HCT116 (cell line): ENCODE measurements around the gene NONO. TPM values are rescaled to one million over a fixed set of nuclear protein-coding genes. Genes with fewer than 3 reads are reported as not detected.

Experiments
- ATAC-seq: fragments of 200-7000 bp; cut with Tn5 transposase; 2 replicates; pipeline ENCODE4 v1.9.1; 2020; ENCODE audit warnings: mild to moderate bottlenecking, moderate library complexity
- BruUV-seq: library from RNA; stranded (reverse); fragments of 400-500 nt; replicated peaks from 2 replicates; lab custom pipeline; 2021; lab: Mats Ljungman, UMichigan
- CTCF ChIA-PET: fragments of 300-600 bp; sonication (Branson Sonifier 250); formaldehyde crosslinking; loops from one replicate; lab custom pipeline; 2021; ENCODE audit warnings: antibody characterized with exemption; lab: Charles Lee
- POLR2A ChIA-PET: fragments of 300-600, 350-600 bp; sonication (Branson Sonifier 250); formaldehyde crosslinking; loops from one replicate; lab custom pipeline; 2021; ENCODE audit warnings: antibody characterized with exemption; lab: Charles Lee
- RAD21 ChIA-PET, 2 experiments: fragments of 300-600 bp; sonication (Branson Sonifier 250); formaldehyde crosslinking; loops; one replicate each; lab custom pipeline; 2023; ENCODE audit warnings: low total read pairs in 2 of 2; ENCODE audit not compliant: uncharacterized antibody in 2 of 2, unreplicated experiment in 2 of 2, low non-redundant PET in 1 of 2; lab: Charles Lee
- DNase-seq: peaks from one replicate; pipeline ENCODE4 v3.0.0-alpha.2; 2010; ENCODE audit warnings: low read depth, low spot score
- H2AFZ ChIP-seq: fragments of 200-600 bp; shearing (Covaris generic), sonication (generic); 2 replicates; pipeline ENCODE4 v1.6.1; 2017; ENCODE audit warnings: low read depth, mixed run types, mixed read lengths, antibody characterized with exemption, low read length; ENCODE audit not compliant: poor library complexity, severe bottlenecking
- H3K27ac ChIP-seq: 2 replicates; pipeline ENCODE4 v1.5.1; 2012; ENCODE audit warnings: low read depth, low read length
- H3K27me3 ChIP-seq: fragments of 200-600 bp; sonication (generic); 2 replicates; pipeline ENCODE4 v1.6.1; 2016; ENCODE audit warnings: mixed run types, low read length, mixed read lengths; ENCODE audit not compliant: insufficient read depth
- H3K36me3 ChIP-seq, 2 experiments: fragments of 200-500 bp in 1 of 2; fragments of 200-600 bp in 1 of 2; sonication (Bioruptor generic) in 1 of 2; sonication (generic) in 1 of 2; 2 replicates each; pipeline versions ENCODE4 v1.5.1 to v1.6.1; 2014 to 2016; ENCODE audit warnings: low read length in 2 of 2, inconsistent platforms in 1 of 2, mixed read lengths in 1 of 2, mixed run types in 1 of 2; ENCODE audit not compliant: insufficient read depth in 2 of 2, control insufficient read depth in 1 of 2
- H3K4me1 ChIP-seq, 2 experiments: fragments of 200-600 bp in 1 of 2; sonication (generic) in 1 of 2; 2 replicates each; pipeline versions ENCODE4 v1.5.1 to v1.6.1; 2012 to 2017; ENCODE audit warnings: low read length in 2 of 2, inconsistent platforms in 1 of 2, mild to moderate bottlenecking in 1 of 2, mixed read lengths in 1 of 2, mixed run types in 1 of 2, moderate library complexity in 1 of 2; ENCODE audit not compliant: insufficient read depth in 2 of 2, control insufficient read depth in 1 of 2
- H3K4me2 ChIP-seq: fragments of 200-600 bp; sonication (generic); 2 replicates; pipeline ENCODE4 v1.6.1; 2017; ENCODE audit warnings: mixed run types, low read length, mixed read lengths
- H3K4me3 ChIP-seq, 2 experiments: fragments of 200-600 bp in 1 of 2; sonication (generic) in 1 of 2; replicated peaks in 1 of 2; 2 replicates each; pipeline ENCODE4 v1.5.1; 2011 to 2016; ENCODE audit warnings: low read length in 2 of 2, control low read depth in 1 of 2, low read depth in 1 of 2, mild to moderate bottlenecking in 1 of 2, mixed read lengths in 1 of 2, mixed run types in 1 of 2
- H3K79me2 ChIP-seq: fragments of 200-600 bp; sonication (generic); 2 replicates; pipeline ENCODE4 v1.6.1; 2017; ENCODE audit warnings: mild to moderate bottlenecking, mixed run types, low read length, moderate library complexity, mixed read lengths; ENCODE audit not compliant: insufficient read depth
- H3K9ac ChIP-seq: fragments of 200-600 bp; sonication (generic); 2 replicates; pipeline ENCODE4 v1.6.1; 2016; ENCODE audit warnings: low read length, mixed read lengths
- H3K9me2 ChIP-seq: fragments of 200-600 bp; sonication (generic), shearing (Covaris generic); 2 replicates; pipeline ENCODE4 v1.6.1; 2017; ENCODE audit warnings: mixed run types, mild to moderate bottlenecking, moderate library complexity; ENCODE audit not compliant: insufficient read depth
- H3K9me3 ChIP-seq, 2 experiments: fragments of 200-500 bp in 1 of 2; fragments of 200-600 bp in 1 of 2; sonication (Bioruptor generic) in 1 of 2; sonication (generic) in 1 of 2; 2 replicates each; pipeline ENCODE4 v1.6.1; 2014 to 2017; ENCODE audit warnings: low read length in 2 of 2, mixed read lengths in 2 of 2, inconsistent platforms in 1 of 2, low read depth in 1 of 2, mild to moderate bottlenecking in 1 of 2, mixed run types in 1 of 2, moderate library complexity in 1 of 2; ENCODE audit not compliant: control insufficient read depth in 1 of 2, insufficient read depth in 1 of 2
- H4K20me1 ChIP-seq: fragments of 200-600 bp; sonication (generic), shearing (Covaris generic); 2 replicates; pipeline ENCODE4 v1.6.1; 2017; ENCODE audit warnings: mixed run types, mild to moderate bottlenecking, moderate library complexity; ENCODE audit not compliant: insufficient read depth
- ATF3 ChIP-seq: IDR thresholded peaks from 2 replicates; pipeline ENCODE4 v1.6.1; 2012
- EGR1 ChIP-seq: IDR thresholded peaks from 2 replicates; pipeline ENCODE4 v1.6.1; 2012; ENCODE audit warnings: low read depth
- ELF1 ChIP-seq: IDR thresholded peaks from 2 replicates; pipeline ENCODE4 v1.6.1; 2012; ENCODE audit warnings: low read depth, borderline replicate concordance
- EZH2 ChIP-seq: fragments of 200-600 bp; sonication (generic); IDR thresholded peaks from 2 replicates; pipeline ENCODE4 v1.6.1; 2017; ENCODE audit warnings: antibody characterized with exemption, mixed run types
- MAX ChIP-seq: IDR thresholded peaks from 2 replicates; pipeline ENCODE4 v1.6.1; 2012
- RAD21 ChIP-seq: IDR thresholded peaks from 2 replicates; pipeline ENCODE4 v1.6.1; 2012; ENCODE audit warnings: low read depth, mild to moderate bottlenecking
- SIN3A ChIP-seq: IDR thresholded peaks from 2 replicates; pipeline ENCODE4 v1.6.1; 2012; ENCODE audit warnings: low read depth
- TCF7L2 ChIP-seq: IDR thresholded peaks from 2 replicates; pipeline ENCODE4 v1.7.0; 2011; ENCODE audit warnings: borderline replicate concordance, inconsistent platforms; ENCODE audit not compliant: insufficient read depth, insufficient read length; ENCODE audit errors: extremely low read depth
- ZFX ChIP-seq: fragments of 450-650 bp; IDR thresholded peaks from 2 replicates; pipeline ENCODE4 v1.6.1; 2017
- intact Hi-C: fragments of 100-400 bp; cut with micrococcal nuclease; formaldehyde crosslinking; loops from 2 replicates; pipeline ENCODE4 v1.10.0; 2022
- total RNA-seq: library from RNA; stranded (reverse); gene quantifications from one replicate; pipeline ENCODE4 v1.2.1, GENCODE V29; 2021; ENCODE audit not compliant: unreplicated experiment
- TF ChIP-seq, protein P1 (sequence below), 3 experiments: fragments of 200-600 bp in 1 of 3; sonication (generic) in 1 of 3; IDR thresholded peaks in 2 of 3; conservative IDR thresholded peaks in 1 of 3; 2 replicates each; pipeline ENCODE4 v1.5.1; 2012 to 2017; ENCODE audit warnings: low read depth in 2 of 3, low read length in 2 of 3, antibody characterized with exemption in 1 of 3, borderline replicate concordance in 1 of 3, control low read depth in 1 of 3, mild to moderate bottlenecking in 1 of 3, mixed read lengths in 1 of 3, mixed run types in 1 of 3, moderate library complexity in 1 of 3; ENCODE audit not compliant: insufficient read depth in 1 of 3
- TF ChIP-seq, protein P2 (sequence below): IDR thresholded peaks from 2 replicates; pipeline ENCODE4 v1.6.1; 2011; ENCODE audit warnings: mild to moderate bottlenecking, low read length, moderate library complexity; ENCODE audit not compliant: insufficient replicate concordance; ENCODE audit errors: extremely low read depth

The NONO gene
- total RNA-seq, 1 experiment from 2014 or later: 523 TPM

DNA sequence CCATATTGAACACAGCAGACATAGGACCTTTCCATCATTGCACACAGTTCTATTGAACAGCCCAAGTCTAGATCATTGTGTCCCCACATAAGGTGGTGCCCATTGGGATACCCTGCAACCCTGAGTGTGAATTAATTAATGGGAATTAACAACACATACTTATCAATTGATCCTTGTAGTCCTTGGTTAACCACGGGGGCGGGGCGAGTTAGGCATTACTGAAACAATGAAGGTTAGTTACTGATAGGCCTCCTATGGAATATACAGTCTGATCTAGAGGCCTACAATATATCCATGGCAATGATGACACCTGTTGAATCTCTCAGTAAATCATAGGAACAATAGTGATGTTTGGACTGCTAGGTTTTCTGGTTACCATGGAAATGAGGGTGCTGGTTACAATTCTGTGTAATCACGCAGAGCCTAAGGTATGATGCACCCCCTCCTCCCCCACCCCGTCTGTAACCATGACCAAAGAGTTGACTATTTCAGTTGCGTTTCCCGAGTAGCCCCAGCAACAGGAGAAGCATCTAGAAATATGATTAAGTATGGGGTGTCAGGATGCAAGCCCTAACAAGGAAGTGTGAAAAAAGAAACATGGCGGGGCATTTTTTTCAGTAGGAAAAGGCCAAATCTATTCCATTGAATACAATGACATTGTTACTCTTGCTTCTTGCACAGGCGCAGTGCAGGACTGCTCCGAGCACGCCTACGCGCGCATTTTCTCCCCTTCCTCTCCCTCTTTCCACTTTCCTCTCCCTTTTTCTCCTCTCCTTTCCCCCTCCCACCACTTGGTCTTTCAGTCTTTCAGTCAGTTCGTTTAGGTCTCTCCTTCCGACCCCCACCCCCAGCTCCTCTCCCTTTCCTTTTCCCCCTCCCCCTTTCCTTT lies 677 bp upstream of the NONO start:
- TSS peak; percentile 79 for BruUV-seq
- POLR2A ChIA-PET: interaction anchor here (0.6 to 1.2 kb wide), 7 partner anchors 10 to 100 kb away, joined by 3 to 8 read pairs (median 4); partner anchors contain the start of genes TAF1 and ZMYM3
- intact Hi-C loops: no loop called here

DNA sequence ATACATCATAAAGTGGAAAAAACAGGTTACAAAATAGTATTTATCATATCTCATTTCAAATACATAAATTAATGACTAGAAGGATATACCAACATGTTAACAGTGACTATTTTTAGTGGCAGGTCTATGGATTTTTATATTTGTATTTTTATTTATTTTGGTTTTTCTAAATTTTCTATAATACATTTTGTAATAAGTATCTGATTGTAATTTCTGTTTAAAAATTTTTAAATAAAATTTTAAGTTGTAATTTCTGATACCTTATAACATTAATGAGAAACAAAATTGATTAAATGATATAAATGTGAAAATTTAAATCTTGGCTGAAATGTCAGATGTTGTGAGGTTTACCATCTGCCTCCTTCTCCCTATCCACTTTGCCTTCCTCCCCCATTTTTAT lies 2.5 kb downstream of the NONO start:
- intact Hi-C loops: no loop called here
- no peaks in the 10 kb centered on the region for H3K27me3 ChIP-seq
- H3K9me3 ChIP-seq: no peaks in the 10 kb centered on the region
- no peak overlapping the region for H3K4me3 ChIP-seq
- peak overlapping the region; percentile 75; the same call in 1 of the 2 replicates for H3K4me2 ChIP-seq
- RAD21 ChIA-PET: no interaction called here
- CTCF ChIA-PET: no interaction called here
- H3K36me3 ChIP-seq: peaks cover 6 to 7% of the 10 kb centered on the region in 2 experiments; a peak in 3 of 4 replicates
- peaks cover 4 to 20% of the 10 kb centered on the region in 2 experiments; a peak in 3 of 4 replicates for H3K4me1 ChIP-seq
- no peaks in the 10 kb centered on the region for H3K9me2 ChIP-seq
- BruUV-seq: no TSS peak
- H3K27ac ChIP-seq: no peak overlapping the region
- peaks cover 74% of the 10 kb centered on the region for H3K79me2 ChIP-seq
- DNase-seq (no peak), ATAC-seq (no peak)
- no peak overlapping the region for H2AFZ ChIP-seq
- H4K20me1 ChIP-seq: peaks cover 18% of the 10 kb centered on the region; the same call in 1 of the 2 replicates
- POLR2A ChIA-PET: no interaction called here
- H3K9ac ChIP-seq: no peak overlapping the region
- no peak for TF ChIP-seq ELF1
- TF ChIP-seq, protein P1, sequence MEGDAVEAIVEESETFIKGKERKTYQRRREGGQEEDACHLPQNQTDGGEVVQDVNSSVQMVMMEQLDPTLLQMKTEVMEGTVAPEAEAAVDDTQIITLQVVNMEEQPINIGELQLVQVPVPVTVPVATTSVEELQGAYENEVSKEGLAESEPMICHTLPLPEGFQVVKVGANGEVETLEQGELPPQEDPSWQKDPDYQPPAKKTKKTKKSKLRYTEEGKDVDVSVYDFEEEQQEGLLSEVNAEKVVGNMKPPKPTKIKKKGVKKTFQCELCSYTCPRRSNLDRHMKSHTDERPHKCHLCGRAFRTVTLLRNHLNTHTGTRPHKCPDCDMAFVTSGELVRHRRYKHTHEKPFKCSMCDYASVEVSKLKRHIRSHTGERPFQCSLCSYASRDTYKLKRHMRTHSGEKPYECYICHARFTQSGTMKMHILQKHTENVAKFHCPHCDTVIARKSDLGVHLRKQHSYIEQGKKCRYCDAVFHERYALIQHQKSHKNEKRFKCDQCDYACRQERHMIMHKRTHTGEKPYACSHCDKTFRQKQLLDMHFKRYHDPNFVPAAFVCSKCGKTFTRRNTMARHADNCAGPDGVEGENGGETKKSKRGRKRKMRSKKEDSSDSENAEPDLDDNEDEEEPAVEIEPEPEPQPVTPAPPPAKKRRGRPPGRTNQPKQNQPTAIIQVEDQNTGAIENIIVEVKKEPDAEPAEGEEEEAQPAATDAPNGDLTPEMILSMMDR (IDR thresholded peaks at IDR 0.05 in 2 of 3, conservative IDR thresholded peaks at IDR 0.05 in 1 of 3; ENCODE audit: borderline replicate concordance in 1 of 3, insufficient read depth in 1 of 3, low read depth in 2 of 3, low read length in 2 of 3): no peak
- TF ChIP-seq, protein P2, sequence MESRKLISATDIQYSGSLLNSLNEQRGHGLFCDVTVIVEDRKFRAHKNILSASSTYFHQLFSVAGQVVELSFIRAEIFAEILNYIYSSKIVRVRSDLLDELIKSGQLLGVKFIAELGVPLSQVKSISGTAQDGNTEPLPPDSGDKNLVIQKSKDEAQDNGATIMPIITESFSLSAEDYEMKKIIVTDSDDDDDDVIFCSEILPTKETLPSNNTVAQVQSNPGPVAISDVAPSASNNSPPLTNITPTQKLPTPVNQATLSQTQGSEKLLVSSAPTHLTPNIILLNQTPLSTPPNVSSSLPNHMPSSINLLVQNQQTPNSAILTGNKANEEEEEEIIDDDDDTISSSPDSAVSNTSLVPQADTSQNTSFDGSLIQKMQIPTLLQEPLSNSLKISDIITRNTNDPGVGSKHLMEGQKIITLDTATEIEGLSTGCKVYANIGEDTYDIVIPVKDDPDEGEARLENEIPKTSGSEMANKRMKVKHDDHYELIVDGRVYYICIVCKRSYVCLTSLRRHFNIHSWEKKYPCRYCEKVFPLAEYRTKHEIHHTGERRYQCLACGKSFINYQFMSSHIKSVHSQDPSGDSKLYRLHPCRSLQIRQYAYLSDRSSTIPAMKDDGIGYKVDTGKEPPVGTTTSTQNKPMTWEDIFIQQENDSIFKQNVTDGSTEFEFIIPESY: no peak
- no peak for TF ChIP-seq EGR1
- TF ChIP-seq TCF7L2: no peak

More for the DNA sequence above, 677 bp upstream of the NONO start:
- ATAC-seq: peak; percentile 70
- Histone ChIP-seq H3K9me3 (no peaks in the 10 kb centered on the region), H3K36me3 (peaks cover 2 to 4% of the 10 kb centered on the region in 2 experiments; a peak in 2 of 4 replicates), H3K4me1 (peaks cover 4 to 20% of the 10 kb centered on the region in 2 experiments; a peak in 3 of 4 replicates), H3K9me2 (no peaks in the 10 kb centered on the region), H3K9ac (peak overlapping the region; percentile 88), H2AFZ (no peak overlapping the region), H3K4me3 (peak overlapping the region; percentile 43 to 76), H3K79me2 (peaks cover 42% of the 10 kb centered on the region), H3K27ac (peak overlapping the region; percentile 69), H3K27me3 (no peaks in the 10 kb centered on the region), H3K4me2 (peak overlapping the region; percentile 75), H4K20me1 (peaks cover 13% of the 10 kb centered on the region; the same call in 1 of the 2 replicates)
- TF ChIP-seq SIN3A (no peak), EGR1 (peak; percentile 55; the same call in 1 of the 2 replicates), RAD21 (no peak), ATF3 (no peak), ZFX (no peak), MAX (no peak), EZH2 (no peak)
- peak; percentile 4 for DNase-seq
- CTCF ChIA-PET: interaction anchor here (0.7 kb wide), 2 partner anchors 12 to 145 kb away, joined by 3 to 4 read pairs; no protein-coding TSS in a partner anchor
- RAD21 ChIA-PET: no interaction called here
